PFSK-1 (cell line): ENCODE data around the gene TIMM17A.

Source experiments
- FOXP2 ChIP-seq: optimal IDR thresholded peaks from 2 replicates; pipeline ENCODE3; 2011; ENCODE audit warnings: borderline replicate concordance, control low read depth, inconsistent platforms; ENCODE audit not compliant: insufficient read depth; ENCODE audit errors: extremely low read length, extremely low read depth
- POLR2AphosphoS5 ChIP-seq: IDR thresholded peaks from 2 replicates; pipeline ENCODE4 v1.6.1; 2012; ENCODE audit warnings: low read depth, mild to moderate bottlenecking, control low read depth, low read length, moderate library complexity
- SIN3A ChIP-seq: IDR thresholded peaks from 2 replicates; pipeline ENCODE4 v1.6.1; 2012; ENCODE audit warnings: mild to moderate bottlenecking, low read length, moderate library complexity, borderline replicate concordance; ENCODE audit not compliant: insufficient read depth
- TAF1 ChIP-seq: IDR thresholded peaks from 2 replicates; pipeline ENCODE4 v1.6.1; 2012; ENCODE audit warnings: low read length, control low read depth, borderline replicate concordance; ENCODE audit not compliant: insufficient read depth
- TF ChIP-seq, protein P1 (sequence below), 2 experiments: IDR thresholded peaks; 2 replicates each; pipeline versions ENCODE4 v1.6.1 to v1.8.0; 2011 to 2012; ENCODE audit warnings: low read depth in 2 of 2, low read length in 2 of 2, control low read depth in 1 of 2, inconsistent platforms in 1 of 2, mild to moderate bottlenecking in 1 of 2, moderate library complexity in 1 of 2; ENCODE audit not compliant: insufficient read depth in 1 of 2

The TIMM17A gene

DNA sequence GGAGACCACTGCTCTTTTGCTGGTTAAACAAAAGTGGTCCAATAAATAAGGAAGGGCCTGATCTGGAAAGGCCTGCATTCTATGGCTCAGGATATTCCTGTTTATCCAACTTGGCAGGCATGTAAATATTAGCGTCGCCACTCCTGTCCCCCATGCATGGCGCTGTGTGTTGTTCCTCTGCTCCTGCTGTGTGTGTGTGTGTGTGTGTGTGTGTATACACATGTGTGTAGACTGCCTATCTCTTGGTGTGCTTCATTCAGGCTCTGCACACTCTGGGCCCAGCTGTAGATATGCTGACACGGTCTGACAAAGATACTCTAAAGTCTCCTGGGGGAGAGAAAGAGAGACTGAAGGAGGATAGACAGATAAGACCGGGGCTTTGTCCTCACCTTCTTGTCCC lies 15.7 kb upstream of the TIMM17A start:
- TF ChIP-seq TAF1 (no peak), SIN3A (no peak), FOXP2 (no peak), POLR2AphosphoS5 (no peak)
- TF ChIP-seq, protein P1, sequence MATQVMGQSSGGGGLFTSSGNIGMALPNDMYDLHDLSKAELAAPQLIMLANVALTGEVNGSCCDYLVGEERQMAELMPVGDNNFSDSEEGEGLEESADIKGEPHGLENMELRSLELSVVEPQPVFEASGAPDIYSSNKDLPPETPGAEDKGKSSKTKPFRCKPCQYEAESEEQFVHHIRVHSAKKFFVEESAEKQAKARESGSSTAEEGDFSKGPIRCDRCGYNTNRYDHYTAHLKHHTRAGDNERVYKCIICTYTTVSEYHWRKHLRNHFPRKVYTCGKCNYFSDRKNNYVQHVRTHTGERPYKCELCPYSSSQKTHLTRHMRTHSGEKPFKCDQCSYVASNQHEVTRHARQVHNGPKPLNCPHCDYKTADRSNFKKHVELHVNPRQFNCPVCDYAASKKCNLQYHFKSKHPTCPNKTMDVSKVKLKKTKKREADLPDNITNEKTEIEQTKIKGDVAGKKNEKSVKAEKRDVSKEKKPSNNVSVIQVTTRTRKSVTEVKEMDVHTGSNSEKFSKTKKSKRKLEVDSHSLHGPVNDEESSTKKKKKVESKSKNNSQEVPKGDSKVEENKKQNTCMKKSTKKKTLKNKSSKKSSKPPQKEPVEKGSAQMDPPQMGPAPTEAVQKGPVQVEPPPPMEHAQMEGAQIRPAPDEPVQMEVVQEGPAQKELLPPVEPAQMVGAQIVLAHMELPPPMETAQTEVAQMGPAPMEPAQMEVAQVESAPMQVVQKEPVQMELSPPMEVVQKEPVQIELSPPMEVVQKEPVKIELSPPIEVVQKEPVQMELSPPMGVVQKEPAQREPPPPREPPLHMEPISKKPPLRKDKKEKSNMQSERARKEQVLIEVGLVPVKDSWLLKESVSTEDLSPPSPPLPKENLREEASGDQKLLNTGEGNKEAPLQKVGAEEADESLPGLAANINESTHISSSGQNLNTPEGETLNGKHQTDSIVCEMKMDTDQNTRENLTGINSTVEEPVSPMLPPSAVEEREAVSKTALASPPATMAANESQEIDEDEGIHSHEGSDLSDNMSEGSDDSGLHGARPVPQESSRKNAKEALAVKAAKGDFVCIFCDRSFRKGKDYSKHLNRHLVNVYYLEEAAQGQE (IDR thresholded peaks at IDR 0.05; ENCODE audit: insufficient read depth in 1 of 2, low read depth in 2 of 2, low read length in 2 of 2) = no peak

- TF ChIP-seq POLR2AphosphoS5 = no peak
- TF ChIP-seq FOXP2 = no peak
- TF ChIP-seq SIN3A = no peak
- TF ChIP-seq TAF1 = no peak
- TF ChIP-seq, protein P1 (IDR thresholded peaks at IDR 0.05; ENCODE audit: insufficient read depth in 1 of 2, low read depth in 2 of 2, low read length in 2 of 2) = no peak
Observed at GRCh38 chr1:201941420-201942128, 13.7 kb upstream of the TIMM17A start.

GRCh38 chr1:201942129-201942495 lies 13.2 kb upstream of the TIMM17A start:
- TF ChIP-seq SIN3A (no peak), FOXP2 (no peak), TAF1 (no peak), POLR2AphosphoS5 (no peak)
- TF ChIP-seq, protein P1 (IDR thresholded peaks at IDR 0.05; ENCODE audit: insufficient read depth in 1 of 2, low read depth in 2 of 2, low read length in 2 of 2) = no peak

- TF ChIP-seq FOXP2 (no peak), POLR2AphosphoS5 (no peak), TAF1 (no peak), SIN3A (no peak)
- TF ChIP-seq, protein P1 (IDR thresholded peaks at IDR 0.05; ENCODE audit: insufficient read depth in 1 of 2, low read depth in 2 of 2, low read length in 2 of 2) = no peak
Observed at GRCh38 chr1:201944002-201944401, 11.3 kb upstream of the TIMM17A start.

GRCh38 chr1:201944639-201945038 lies 10.7 kb upstream of the TIMM17A start:
- TF ChIP-seq TAF1 = no peak
- TF ChIP-seq, protein P1 (IDR thresholded peaks at IDR 0.05; ENCODE audit: insufficient read depth in 1 of 2, low read depth in 2 of 2, low read length in 2 of 2) = no peak
- TF ChIP-seq POLR2AphosphoS5 = no peak
- TF ChIP-seq SIN3A = no peak
- TF ChIP-seq FOXP2 = no peak
